ENCODE measurements around the gene EPHB1. TPM values are rescaled to one million over a fixed set of nuclear protein-coding genes. Genes with fewer than 3 reads are reported as not detected.

EPHB1 gene
- polyA plus RNA-seq (2012; ENCODE audit: insufficient read length, low read depth): not detected

- TF ChIP-seq POLR2AphosphoS5 (IDR thresholded peaks at IDR 0.05; ENCODE audit: low read depth, low read length): no peak
- no peak for TF ChIP-seq TAF1 (IDR thresholded peaks at IDR 0.05; ENCODE audit: borderline replicate concordance, insufficient read depth, low read length)
- no peak for TF ChIP-seq FOXP2 (optimal IDR thresholded peaks at IDR 0.05; ENCODE audit: borderline replicate concordance, extremely low read depth, extremely low read length, insufficient read depth)
- no peak for TF ChIP-seq SIN3A (IDR thresholded peaks at IDR 0.05; ENCODE audit: borderline replicate concordance, insufficient read depth, low read length)
- no peak for TF ChIP-seq REST (IDR thresholded peaks at IDR 0.05; ENCODE audit: insufficient read depth in 1 of 2, low read depth in 2 of 2, low read length in 2 of 2)
Observed at GRCh38 chr3:134794950-134795745, at the start of gene EPHB1. Gene EPHB1 (plus strand): TSS chr3:134795260.

DNA sequence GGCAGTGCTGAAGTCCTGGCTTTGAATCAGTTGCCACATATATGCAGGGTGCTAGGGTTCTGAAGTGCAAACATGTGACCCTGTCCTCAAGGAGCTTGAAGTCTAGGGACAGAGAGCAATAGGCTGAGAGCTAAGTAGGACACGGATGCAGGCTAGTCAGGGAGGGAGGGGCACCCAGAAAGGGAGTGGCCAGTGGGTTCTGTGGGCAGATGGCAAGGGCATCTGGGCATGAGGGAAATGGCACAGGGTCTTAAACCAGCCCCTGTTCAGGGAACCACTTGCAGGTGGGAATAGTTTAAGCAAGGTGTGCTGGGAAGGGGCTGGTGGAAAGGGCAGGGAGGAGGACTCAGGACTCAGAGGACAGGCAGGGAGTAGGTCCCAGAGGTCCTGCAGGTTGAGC is 46.4 kb upstream of the EPHB1 start:
- no peak for TF ChIP-seq FOXP2 (optimal IDR thresholded peaks at IDR 0.05; ENCODE audit: borderline replicate concordance, extremely low read depth, extremely low read length, insufficient read depth)
- no peak for TF ChIP-seq REST (IDR thresholded peaks at IDR 0.05; ENCODE audit: insufficient read depth in 1 of 2, low read depth in 2 of 2, low read length in 2 of 2)
- no peak for TF ChIP-seq TAF1 (IDR thresholded peaks at IDR 0.05; ENCODE audit: borderline replicate concordance, insufficient read depth, low read length)
- no peak for TF ChIP-seq SIN3A (IDR thresholded peaks at IDR 0.05; ENCODE audit: borderline replicate concordance, insufficient read depth, low read length)
- no peak for TF ChIP-seq POLR2AphosphoS5 (IDR thresholded peaks at IDR 0.05; ENCODE audit: low read depth, low read length)

DNA sequence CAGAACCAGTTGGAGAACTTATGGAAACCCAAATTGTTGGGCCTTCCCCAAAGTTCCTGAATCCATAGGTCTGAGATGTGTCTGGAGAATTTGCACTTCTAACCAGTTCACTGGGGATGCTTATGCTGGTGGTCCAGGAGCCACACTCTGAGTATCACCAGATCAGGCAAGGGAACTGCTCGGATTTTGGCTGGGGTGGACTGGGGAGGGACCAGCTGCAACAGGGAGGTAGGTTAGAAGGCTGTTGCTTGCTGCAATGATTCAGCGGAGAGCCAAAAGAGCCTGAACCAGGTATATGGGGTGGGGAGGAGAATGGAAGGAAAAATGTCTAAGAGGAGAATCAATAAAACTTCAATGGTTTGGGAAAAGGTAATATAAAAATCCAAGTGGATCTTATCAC is 45.9 kb upstream of the EPHB1 start:
- TF ChIP-seq SIN3A (IDR thresholded peaks at IDR 0.05; ENCODE audit: borderline replicate concordance, insufficient read depth, low read length) (no peak), FOXP2 (optimal IDR thresholded peaks at IDR 0.05; ENCODE audit: borderline replicate concordance, extremely low read depth, extremely low read length, insufficient read depth) (no peak), REST (IDR thresholded peaks at IDR 0.05; ENCODE audit: insufficient read depth in 1 of 2, low read depth in 2 of 2, low read length in 2 of 2) (no peak), POLR2AphosphoS5 (IDR thresholded peaks at IDR 0.05; ENCODE audit: low read depth, low read length) (no peak), TAF1 (IDR thresholded peaks at IDR 0.05; ENCODE audit: borderline replicate concordance, insufficient read depth, low read length) (no peak)

DNA sequence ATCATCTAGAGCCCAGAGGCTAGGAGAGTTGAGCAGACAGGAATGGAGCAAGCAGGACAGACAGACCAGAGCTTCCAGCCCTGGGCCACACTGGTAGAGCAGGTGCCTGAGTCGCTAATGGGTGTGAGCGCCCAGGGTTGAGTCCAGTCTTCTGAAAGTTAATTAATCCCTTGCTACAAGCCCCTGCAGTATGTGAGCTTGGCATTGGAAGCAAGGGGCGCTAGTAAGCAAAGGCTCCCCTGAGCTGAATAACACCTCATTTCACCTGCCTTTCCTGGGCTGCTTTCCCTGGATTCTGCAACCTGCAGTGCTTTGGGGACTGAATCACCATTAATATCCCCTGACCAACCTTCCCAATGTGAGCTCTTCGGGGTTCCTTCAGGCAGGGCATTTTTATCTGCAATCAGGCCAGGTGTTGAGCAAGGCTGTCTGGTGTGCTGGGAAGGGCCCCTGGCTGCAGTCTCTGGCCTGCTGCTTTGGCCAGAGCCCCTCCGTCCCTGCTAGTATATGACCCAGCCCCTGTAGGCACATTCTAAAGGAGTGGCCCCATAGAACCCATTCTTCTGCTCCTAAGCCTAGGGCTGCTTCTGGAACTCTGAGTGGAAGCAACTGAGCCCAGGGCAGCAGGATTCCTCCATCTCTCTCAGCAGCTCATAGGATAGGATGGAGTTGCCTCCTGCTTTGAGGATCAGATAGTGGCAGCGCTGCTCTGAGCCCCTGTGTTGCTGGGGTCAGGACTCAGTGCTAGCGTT is 45.1 kb upstream of the EPHB1 start:
- no peak for TF ChIP-seq POLR2AphosphoS5 (IDR thresholded peaks at IDR 0.05; ENCODE audit: low read depth, low read length)

DNA sequence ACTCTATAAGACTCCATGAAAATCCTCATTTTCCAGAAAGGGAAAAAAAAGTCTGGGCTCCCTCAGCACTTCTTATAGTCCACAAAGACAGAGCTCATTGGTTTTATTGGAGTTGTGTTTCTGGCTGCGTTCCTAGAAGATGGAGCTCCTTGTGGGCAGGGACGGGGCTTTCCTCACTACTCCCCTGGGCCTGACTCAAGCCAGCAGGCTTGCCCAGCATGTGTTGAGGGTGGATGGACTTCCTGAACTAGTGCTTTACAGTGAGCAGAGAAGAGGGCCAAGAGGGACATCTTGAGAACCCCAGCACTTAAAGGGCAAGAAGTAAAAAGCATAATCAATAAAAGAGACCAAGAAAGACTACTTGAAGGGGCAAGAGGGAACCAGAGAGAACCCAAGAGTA is 43.2 kb upstream of the EPHB1 start:
- TF ChIP-seq TAF1 (IDR thresholded peaks at IDR 0.05; ENCODE audit: borderline replicate concordance, insufficient read depth, low read length) (no peak), REST (IDR thresholded peaks at IDR 0.05; ENCODE audit: insufficient read depth in 1 of 2, low read depth in 2 of 2, low read length in 2 of 2) (no peak), POLR2AphosphoS5 (IDR thresholded peaks at IDR 0.05; ENCODE audit: low read depth, low read length) (no peak), SIN3A (IDR thresholded peaks at IDR 0.05; ENCODE audit: borderline replicate concordance, insufficient read depth, low read length) (no peak), FOXP2 (optimal IDR thresholded peaks at IDR 0.05; ENCODE audit: borderline replicate concordance, extremely low read depth, extremely low read length, insufficient read depth) (no peak)

Measured in PFSK-1 (cell line).